ENCODE measurements around the gene SPI1. TPM values are rescaled to one million over a fixed set of nuclear protein-coding genes. Genes with fewer than 3 reads are reported as not detected.

Gene SPI1
- total RNA-seq, 1 experiment from 2014 or later = 0.31 TPM

DNA sequence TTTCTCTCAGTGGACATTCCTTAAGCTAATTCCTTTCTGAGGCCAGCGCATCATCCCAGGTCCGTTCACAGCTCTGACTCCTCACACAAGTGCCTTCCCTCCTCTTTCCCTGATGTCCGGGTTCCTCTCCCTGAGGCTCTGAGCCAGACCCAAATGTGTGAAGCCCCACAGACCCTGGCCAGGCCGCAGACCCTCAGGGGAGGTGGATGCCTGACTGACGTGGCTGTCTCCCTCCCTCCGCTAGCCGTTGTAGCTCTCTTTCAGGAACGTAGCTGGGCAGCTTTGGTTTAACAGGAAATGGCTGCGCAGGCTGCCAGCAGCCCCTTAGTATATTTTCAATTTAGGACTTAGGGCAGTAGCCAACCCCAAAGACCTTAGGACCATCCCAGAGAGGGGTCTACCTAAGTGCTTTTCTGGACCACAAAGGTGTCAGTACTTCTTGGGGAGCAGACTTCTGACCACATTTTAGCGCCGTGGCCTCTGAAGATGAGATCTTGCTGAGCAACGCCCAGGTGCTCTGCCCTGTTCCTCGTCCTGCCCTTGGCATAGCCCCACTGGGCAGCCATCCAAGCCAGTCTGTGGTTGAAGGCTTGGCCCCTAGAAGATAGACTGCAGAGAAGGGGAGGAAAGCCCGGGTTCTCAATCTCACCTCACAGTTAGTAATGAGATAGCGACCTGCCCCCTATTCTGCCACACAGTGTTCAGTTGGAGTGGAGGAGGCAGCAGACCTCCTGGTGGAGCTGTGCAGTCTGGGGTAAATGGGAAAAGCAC is 52.9 kb downstream of the SPI1 start:
- Histone ChIP-seq H3K36me3 (ENCODE audit: control insufficient read depth, insufficient read depth, low read length) (no peaks in the 10 kb centered on the region), H3K27me3 (ENCODE audit: control insufficient read depth, insufficient read depth, low read length) (no peaks in the 10 kb centered on the region), H3K4me3 (ENCODE audit: low read depth in 2 of 2, low read length in 2 of 2) (no peak overlapping the region), H3K9me3 (ENCODE audit: control insufficient read depth, insufficient read depth, low read depth, low read length) (no peaks in the 10 kb centered on the region), H3K4me1 (ENCODE audit: control insufficient read depth, insufficient read depth, low read length) (no peaks in the 10 kb centered on the region), H3K27ac (ENCODE audit: low read length) (no peak overlapping the region)
- ChIA-PET POLR2A (no interaction called here), CTCF (no interaction called here)
- intact Hi-C loops (cut with micrococcal nuclease; ENCODE audit: unreplicated experiment) (no loop called here), in situ Hi-C loops (cut with HindIII; ENCODE audit: low pct_unique_long_range_greater_than_20kb, low sequenced_read_pairs) (no loop called here)
- DNase-seq (ENCODE audit: low read depth, low spot score) (no peak), ATAC-seq (no peak)
- TF ChIP-seq SIN3A (IDR thresholded peaks at IDR 0.05; ENCODE audit: borderline replicate concordance, insufficient read depth, low read depth, low read length) = no peak
- TF ChIP-seq TCF7L2 (IDR thresholded peaks at IDR 0.05; ENCODE audit: low read depth, low read length) = no peak
- no peak for TF ChIP-seq POLR2AphosphoS5 (IDR thresholded peaks at IDR 0.05; ENCODE audit: low read depth, low read length)
- no peak for TF ChIP-seq CTCF (IDR thresholded peaks at IDR 0.05)
- TF ChIP-seq, protein P1, sequence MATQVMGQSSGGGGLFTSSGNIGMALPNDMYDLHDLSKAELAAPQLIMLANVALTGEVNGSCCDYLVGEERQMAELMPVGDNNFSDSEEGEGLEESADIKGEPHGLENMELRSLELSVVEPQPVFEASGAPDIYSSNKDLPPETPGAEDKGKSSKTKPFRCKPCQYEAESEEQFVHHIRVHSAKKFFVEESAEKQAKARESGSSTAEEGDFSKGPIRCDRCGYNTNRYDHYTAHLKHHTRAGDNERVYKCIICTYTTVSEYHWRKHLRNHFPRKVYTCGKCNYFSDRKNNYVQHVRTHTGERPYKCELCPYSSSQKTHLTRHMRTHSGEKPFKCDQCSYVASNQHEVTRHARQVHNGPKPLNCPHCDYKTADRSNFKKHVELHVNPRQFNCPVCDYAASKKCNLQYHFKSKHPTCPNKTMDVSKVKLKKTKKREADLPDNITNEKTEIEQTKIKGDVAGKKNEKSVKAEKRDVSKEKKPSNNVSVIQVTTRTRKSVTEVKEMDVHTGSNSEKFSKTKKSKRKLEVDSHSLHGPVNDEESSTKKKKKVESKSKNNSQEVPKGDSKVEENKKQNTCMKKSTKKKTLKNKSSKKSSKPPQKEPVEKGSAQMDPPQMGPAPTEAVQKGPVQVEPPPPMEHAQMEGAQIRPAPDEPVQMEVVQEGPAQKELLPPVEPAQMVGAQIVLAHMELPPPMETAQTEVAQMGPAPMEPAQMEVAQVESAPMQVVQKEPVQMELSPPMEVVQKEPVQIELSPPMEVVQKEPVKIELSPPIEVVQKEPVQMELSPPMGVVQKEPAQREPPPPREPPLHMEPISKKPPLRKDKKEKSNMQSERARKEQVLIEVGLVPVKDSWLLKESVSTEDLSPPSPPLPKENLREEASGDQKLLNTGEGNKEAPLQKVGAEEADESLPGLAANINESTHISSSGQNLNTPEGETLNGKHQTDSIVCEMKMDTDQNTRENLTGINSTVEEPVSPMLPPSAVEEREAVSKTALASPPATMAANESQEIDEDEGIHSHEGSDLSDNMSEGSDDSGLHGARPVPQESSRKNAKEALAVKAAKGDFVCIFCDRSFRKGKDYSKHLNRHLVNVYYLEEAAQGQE (IDR thresholded peaks at IDR 0.05; ENCODE audit: insufficient read depth in 1 of 2, low read depth in 2 of 2, low read length in 1 of 2) = no peak
- no TSS peak for BruUV-seq (replicated peaks)

GRCh38 chr11:47324520-47324919 is 53.8 kb downstream of the SPI1 start:
- in situ Hi-C loops (cut with HindIII; ENCODE audit: low pct_unique_long_range_greater_than_20kb, low sequenced_read_pairs) (no loop called here), intact Hi-C loops (cut with micrococcal nuclease; ENCODE audit: unreplicated experiment) (no loop called here)
- ChIA-PET CTCF (no interaction called here), POLR2A (no interaction called here)
- ATAC-seq = no peak
- Histone ChIP-seq H3K9me3 (ENCODE audit: control insufficient read depth, insufficient read depth, low read depth, low read length) (no peaks in the 10 kb centered on the region), H3K36me3 (ENCODE audit: control insufficient read depth, insufficient read depth, low read length) (no peaks in the 10 kb centered on the region), H3K27me3 (ENCODE audit: control insufficient read depth, insufficient read depth, low read length) (no peaks in the 10 kb centered on the region), H3K4me1 (ENCODE audit: control insufficient read depth, insufficient read depth, low read length) (no peaks in the 10 kb centered on the region), H3K4me3 (ENCODE audit: low read depth in 2 of 2, low read length in 2 of 2) (no peak overlapping the region), H3K27ac (ENCODE audit: low read length) (no peak overlapping the region)
- TF ChIP-seq TCF7L2 (IDR thresholded peaks at IDR 0.05; ENCODE audit: low read depth, low read length) (no peak), SIN3A (IDR thresholded peaks at IDR 0.05; ENCODE audit: borderline replicate concordance, insufficient read depth, low read depth, low read length) (no peak), POLR2AphosphoS5 (IDR thresholded peaks at IDR 0.05; ENCODE audit: low read depth, low read length) (no peak), CTCF (IDR thresholded peaks at IDR 0.05) (no peak)
- TF ChIP-seq, protein P1 (IDR thresholded peaks at IDR 0.05; ENCODE audit: insufficient read depth in 1 of 2, low read depth in 2 of 2, low read length in 1 of 2) = no peak
- no TSS peak for BruUV-seq (replicated peaks)
- no peak for DNase-seq (ENCODE audit: low read depth, low spot score)
